Stimulated activated CD8-positive, alpha-beta memory T cell treated with anti-CD3 and anti-CD28 coated beads, Interleukin-12 subunit alpha, Interleukin-12 subunit beta, amount 100 ng/mL, for 24 hours (primary cell): ENCODE measurements around the gene MRPL41.
"Not testable (repeated sequence)": the region's sequence is repeated elsewhere in the genome, so short reads cannot be mapped to it uniquely, and the experiment has no call there.

Experiments used
- DNase-seq: peaks from one replicate; pipeline ENCODE4 v3.0.0-alpha.2; 2020; ENCODE audit errors: extremely low read depth

Gene MRPL41

DNA sequence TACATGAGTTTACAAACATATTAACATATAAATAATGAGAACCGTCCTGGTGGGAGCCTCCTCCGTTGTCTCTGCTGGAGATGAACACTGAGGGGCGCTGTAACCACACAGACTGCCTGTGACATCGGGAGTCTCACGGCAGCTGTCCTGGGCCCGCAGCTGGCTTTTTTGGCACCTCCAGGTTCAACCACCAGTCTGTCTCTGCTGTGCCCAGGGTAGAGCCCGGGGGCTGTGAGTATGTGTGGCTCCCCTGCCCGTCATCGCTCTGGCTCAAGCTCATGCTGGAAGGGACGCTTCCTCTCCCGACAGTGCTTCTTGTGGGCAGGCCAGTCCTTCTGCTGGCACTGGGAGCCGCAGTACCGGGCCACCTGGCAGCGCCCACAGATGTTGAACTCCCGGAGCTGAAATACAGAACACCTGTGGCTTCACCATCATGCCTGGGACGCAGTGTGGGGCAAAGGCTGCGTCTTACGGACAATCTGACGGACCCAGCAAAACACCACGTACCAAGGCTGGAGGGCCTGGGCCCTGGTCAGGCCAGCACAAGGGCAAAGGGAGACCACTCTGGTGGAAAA is 30.7 kb downstream of the MRPL41 start:
- no peak for DNase-seq

DNA sequence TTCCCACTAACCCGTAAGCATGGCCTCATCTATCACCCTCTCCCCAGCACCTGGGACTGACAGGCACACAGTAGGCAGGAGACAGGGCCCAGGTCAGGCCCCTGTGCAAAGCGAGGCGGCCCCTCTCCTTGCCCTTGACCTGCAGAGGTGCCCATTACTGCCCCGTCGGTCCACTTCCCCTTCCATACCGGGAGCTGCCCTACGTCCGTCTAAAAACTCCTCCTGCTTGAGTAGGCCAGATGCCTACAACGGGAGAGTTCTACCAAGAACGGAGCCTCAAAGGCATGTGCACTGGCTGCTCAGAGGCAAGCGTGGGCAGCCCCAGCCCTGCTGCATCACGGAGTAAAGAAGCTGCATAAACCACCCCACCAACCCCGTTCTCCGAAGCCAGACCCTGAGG is 31.7 kb downstream of the MRPL41 start:
- no peak for DNase-seq

GRCh38 chr9:137583957-137584356 is 32.3 kb downstream of the MRPL41 start:
- DNase-seq, result no peak

DNA sequence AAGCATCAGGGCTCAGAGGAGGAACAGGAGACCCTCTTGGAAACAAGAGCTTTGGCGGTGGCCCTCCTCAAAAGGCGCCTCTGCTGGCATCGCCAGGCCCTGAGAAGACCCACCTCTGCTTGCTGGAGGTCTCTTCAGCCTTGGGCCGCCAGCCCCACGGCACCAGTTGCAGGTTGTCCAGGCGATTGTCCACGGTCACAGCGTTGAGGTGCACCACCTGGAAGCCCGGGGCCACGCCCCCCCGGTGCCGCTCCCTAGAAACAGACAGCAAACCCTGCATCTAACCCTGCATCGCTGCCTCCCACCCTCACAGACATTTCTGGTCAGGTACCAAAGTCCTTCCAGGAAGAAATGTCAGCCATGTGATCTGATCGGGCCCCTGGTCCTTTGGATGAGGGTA is 35.2 kb downstream of the MRPL41 start:
- no peak for DNase-seq

DNA sequence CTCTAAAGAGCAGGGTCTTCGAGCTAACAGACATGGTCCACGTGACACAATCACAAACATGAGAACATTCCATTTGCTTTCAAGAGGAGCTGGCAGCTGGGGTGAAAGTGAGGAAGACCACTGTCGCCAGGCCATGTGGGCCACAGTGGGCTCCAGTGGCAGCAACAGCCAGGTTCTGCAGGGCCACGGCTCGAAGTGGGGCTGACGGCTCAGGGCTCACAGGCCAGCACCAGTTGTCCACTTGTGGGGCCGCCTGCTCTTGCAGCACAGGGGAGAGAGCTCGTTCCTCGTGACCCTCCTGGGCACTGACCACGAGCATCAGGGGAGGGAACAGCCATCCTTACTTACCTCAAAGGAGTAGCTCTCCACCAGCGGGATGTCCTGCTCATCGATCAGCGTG is 36.6 kb downstream of the MRPL41 start:
- DNase-seq, result no peak

DNA sequence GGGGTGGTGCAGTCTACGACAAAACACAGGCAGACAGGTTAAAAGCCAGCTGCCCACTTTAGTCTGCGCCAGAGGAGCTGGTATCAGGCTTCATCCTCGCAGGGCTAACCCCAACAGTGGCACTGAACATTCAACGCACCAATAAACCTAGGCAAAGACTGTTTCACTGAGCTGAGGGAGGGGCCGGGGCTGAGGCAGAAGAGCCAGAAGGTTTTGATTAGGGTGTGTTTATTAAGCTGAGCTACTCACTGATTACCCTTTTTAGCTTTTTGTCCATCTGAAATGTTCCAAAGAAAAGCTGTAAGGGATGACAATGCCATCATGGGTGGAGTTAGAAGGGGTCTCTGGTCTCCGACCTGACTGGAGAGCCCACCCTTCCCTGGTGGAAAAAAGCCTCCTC is 37.2 kb downstream of the MRPL41 start:
- no peak for DNase-seq

DNA sequence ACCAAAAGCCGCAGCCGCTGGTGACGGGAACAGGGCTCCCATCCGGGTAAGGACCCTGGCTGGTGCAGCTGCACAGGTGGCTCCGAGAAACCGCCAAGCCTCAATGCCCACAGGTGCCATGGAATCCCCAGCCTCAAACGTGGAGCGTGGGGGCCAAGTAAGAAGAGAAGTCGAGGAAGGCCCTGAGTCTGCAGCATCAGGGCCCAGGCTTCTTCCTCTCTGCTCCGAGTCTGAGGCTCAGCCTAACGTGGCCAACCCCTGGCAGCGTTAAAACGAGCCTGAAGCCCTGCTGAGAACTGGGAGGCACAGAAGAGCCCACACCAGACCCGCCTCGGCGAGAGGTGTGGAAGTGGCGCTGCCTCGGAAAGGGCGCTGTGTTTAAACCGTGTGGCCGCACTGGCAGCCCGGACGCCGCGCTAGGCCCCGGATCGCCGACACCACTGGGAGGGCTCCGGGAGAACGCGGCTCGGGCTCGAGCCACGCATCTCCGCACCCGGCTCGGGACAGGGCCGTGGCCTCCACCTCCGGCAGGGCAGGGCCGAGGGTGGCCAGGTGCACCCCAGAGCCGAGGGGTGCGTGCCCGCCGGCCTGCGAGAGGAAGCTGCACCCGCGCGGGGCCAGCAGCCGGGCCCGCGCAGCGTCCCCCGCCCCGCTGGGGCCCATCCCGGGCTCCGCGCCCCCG is 37.9 kb downstream of the MRPL41 start:
- DNase-seq, result no peak

- DNase-seq, result no peak
Measured at GRCh38 chr9:137590123-137590468, 38.4 kb downstream of the MRPL41 start.

GRCh38 chr9:137590469-137591383 is 39.0 kb downstream of the MRPL41 start, which contains the start of gene ZMYND19:
TSS of gene ZMYND19 (minus strand) at chr9:137590512. CDS start at chr9:137590263, 249 bp downstream.
- peak; percentile 71 for DNase-seq

- DNase-seq, result no peak
Measured at GRCh38 chr9:137592767-137593166, 41.1 kb downstream of the MRPL41 start.

- no peak for DNase-seq
Measured at GRCh38 chr9:137593176-137593575, 41.5 kb downstream of the MRPL41 start.

- not testable (repeated sequence) for DNase-seq
Measured at GRCh38 chr9:137596577-137596976, 44.9 kb downstream of the MRPL41 start.

DNA sequence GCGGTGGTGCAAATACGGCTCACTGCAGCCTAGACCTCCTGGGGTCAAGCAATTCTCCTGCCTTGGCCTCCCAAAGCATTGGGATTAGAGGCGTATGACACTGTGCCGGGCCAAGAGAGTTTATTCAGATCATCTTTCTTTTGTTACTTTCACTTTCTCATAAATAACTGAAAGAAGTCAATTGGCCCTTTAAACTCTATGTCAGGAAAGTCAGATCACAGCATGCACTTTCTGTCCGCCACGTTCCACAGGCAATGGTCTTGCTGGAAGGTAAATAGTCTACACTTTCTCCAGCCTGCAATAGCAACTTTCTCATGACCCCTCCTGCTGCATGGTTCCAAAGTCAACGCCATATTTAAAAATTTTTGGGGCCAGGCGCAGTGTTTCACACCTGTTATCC is 47.3 kb downstream of the MRPL41 start:
- no peak for DNase-seq
